ENCODE measurements around the gene STAM. TPM values are rescaled to one million over a fixed set of nuclear protein-coding genes. Genes with fewer than 3 reads are reported as not detected.

The STAM gene
- total and polyA plus RNA-seq, 2 donors from 2014 or later = 10.3 to 26.1 TPM

- no peak for TF ChIP-seq CTCF (IDR thresholded peaks at IDR 0.05; ENCODE audit: borderline replicate concordance, extremely low read depth, insufficient read depth)
- no peak for FAIRE-seq
- no peak overlapping the region for H3K27ac ChIP-seq (ENCODE audit: low read depth in 2 of 2, low read length in 2 of 2)
- no peaks in the 10 kb centered on the region for H3K9me3 ChIP-seq (ENCODE audit: control insufficient read depth in 2 of 3, insufficient read depth in 1 of 3, low read length in 3 of 3)
- H3K4me3 ChIP-seq (ENCODE audit: low read length in 3 of 3) = no peak overlapping the region
- H3K27me3 ChIP-seq (ENCODE audit: control insufficient read depth, insufficient read depth, low read length) = no peaks in the 10 kb centered on the region
- H3K9ac ChIP-seq (ENCODE audit: low read length in 3 of 3) = no peak overlapping the region
- H3K4me1 ChIP-seq (ENCODE audit: control insufficient read depth in 2 of 3, insufficient read depth in 2 of 3, low read depth in 1 of 3, low read length in 3 of 3) = no peaks in the 10 kb centered on the region
- intact Hi-C loops (cut with DNase I) = no loop called here
- DNase-seq = no peak
- no peaks in the 10 kb centered on the region for H3K36me3 ChIP-seq (ENCODE audit: control insufficient read depth in 2 of 3, insufficient read depth in 3 of 3, low read length in 3 of 3)
These were observed 38.4 kb downstream of the STAM start for GRCh38 chr10:17682236-17682946.

- no peaks in the 10 kb centered on the region for H3K27me3 ChIP-seq (ENCODE audit: control insufficient read depth, insufficient read depth, low read length)
- FAIRE-seq (no peak), DNase-seq (no peak)
- H3K27ac ChIP-seq (ENCODE audit: low read depth in 2 of 2, low read length in 2 of 2) = no peak overlapping the region
- H3K4me1 ChIP-seq (ENCODE audit: control insufficient read depth in 2 of 3, insufficient read depth in 2 of 3, low read depth in 1 of 3, low read length in 3 of 3) = no peaks in the 10 kb centered on the region
- TF ChIP-seq CTCF (IDR thresholded peaks at IDR 0.05; ENCODE audit: borderline replicate concordance, extremely low read depth, insufficient read depth) = no peak
- H3K36me3 ChIP-seq (ENCODE audit: control insufficient read depth in 2 of 3, insufficient read depth in 3 of 3, low read length in 3 of 3) = no peaks in the 10 kb centered on the region
- no peak overlapping the region for H3K4me3 ChIP-seq (ENCODE audit: low read length in 3 of 3)
- no peak overlapping the region for H3K9ac ChIP-seq (ENCODE audit: low read length in 3 of 3)
- intact Hi-C loops (cut with DNase I) = no loop called here
- no peaks in the 10 kb centered on the region for H3K9me3 ChIP-seq (ENCODE audit: control insufficient read depth in 2 of 3, insufficient read depth in 1 of 3, low read length in 3 of 3)
These were observed 39.6 kb downstream of the STAM start for GRCh38 chr10:17683541-17683940.

GRCh38 chr10:17684537-17684936, 40.6 kb downstream of the STAM start:
- FAIRE-seq (no peak), DNase-seq (no peak)
- no peak for TF ChIP-seq CTCF (IDR thresholded peaks at IDR 0.05; ENCODE audit: borderline replicate concordance, extremely low read depth, insufficient read depth)
- Histone ChIP-seq H3K4me3 (ENCODE audit: low read length in 3 of 3) (no peak overlapping the region), H3K9me3 (ENCODE audit: control insufficient read depth in 2 of 3, insufficient read depth in 1 of 3, low read length in 3 of 3) (no peaks in the 10 kb centered on the region), H3K9ac (ENCODE audit: low read length in 3 of 3) (no peak overlapping the region), H3K27ac (ENCODE audit: low read depth in 2 of 2, low read length in 2 of 2) (no peak overlapping the region), H3K4me1 (ENCODE audit: control insufficient read depth in 2 of 3, insufficient read depth in 2 of 3, low read depth in 1 of 3, low read length in 3 of 3) (no peaks in the 10 kb centered on the region), H3K27me3 (ENCODE audit: control insufficient read depth, insufficient read depth, low read length) (no peaks in the 10 kb centered on the region), H3K36me3 (ENCODE audit: control insufficient read depth in 2 of 3, insufficient read depth in 3 of 3, low read length in 3 of 3) (no peaks in the 10 kb centered on the region)
- intact Hi-C loops (cut with DNase I) = no loop called here

Data from kidney (tissue), 14 donors.